ENCODE data around the gene AQP10. TPM values are rescaled to one million over a fixed set of nuclear protein-coding genes. Genes with fewer than 3 reads are reported as not detected.
"Not testable (repeated sequence)": the region's sequence is repeated elsewhere in the genome, so short reads cannot be mapped to it uniquely, and the experiment has no call there.

The AQP10 gene, protein sequence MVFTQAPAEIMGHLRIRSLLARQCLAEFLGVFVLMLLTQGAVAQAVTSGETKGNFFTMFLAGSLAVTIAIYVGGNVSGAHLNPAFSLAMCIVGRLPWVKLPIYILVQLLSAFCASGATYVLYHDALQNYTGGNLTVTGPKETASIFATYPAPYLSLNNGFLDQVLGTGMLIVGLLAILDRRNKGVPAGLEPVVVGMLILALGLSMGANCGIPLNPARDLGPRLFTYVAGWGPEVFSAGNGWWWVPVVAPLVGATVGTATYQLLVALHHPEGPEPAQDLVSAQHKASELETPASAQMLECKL
- not detected for total RNA-seq

DNA sequence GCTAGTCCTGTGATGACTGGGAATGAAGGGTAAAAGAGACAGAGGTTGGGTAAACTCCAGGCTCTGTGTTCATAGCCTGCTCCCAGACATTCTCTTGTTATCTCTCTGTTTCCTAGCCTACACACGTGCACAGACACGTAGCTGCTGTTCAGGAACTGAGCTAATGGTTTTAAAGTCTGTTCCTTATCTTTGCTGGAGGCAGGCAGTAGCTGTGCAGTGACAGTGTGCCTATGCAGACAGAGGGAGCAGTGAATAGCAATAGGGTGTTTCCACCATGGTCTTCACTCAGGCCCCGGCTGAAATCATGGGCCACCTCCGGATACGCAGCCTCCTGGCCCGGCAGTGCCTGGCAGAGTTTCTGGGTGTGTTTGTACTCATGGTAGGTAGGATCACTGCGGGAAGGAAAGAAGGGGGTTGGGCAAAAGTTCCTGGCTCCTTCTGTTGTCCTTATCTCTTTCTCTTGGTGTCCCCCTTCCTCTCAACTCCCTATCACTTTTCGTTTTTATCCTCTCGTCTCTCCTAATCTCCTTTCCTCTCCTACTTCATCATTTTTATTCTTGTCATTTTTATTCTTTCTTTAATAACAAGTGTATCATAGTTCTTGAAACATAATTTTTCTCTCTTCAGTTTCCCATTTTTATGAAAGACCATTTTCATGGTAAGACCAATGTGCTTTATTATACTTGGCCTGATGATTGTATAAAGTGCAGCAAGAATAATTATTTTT, at the start of gene AQP10:
TSS of gene AQP10 (plus strand) at position 212 of the 727 bp plus-strand sequence. CDS start at position 275, 63 bp downstream.
- Histone ChIP-seq H3K36me3 (no peaks in the 10 kb centered on the region), H3K4me1 (peaks cover 3 to 4% of the 10 kb centered on the region in 2 donors), H3K27ac (no peak within 1 kb of the TSS), H3K27me3 (no peaks in the 10 kb centered on the region), H3K9me3 (no peaks in the 10 kb centered on the region), H3K4me3 (replicated peaks in 1 of 3) (no peak within 1 kb of the TSS)
- TF ChIP-seq POLR2A (IDR thresholded peaks at IDR 0.05) = no peak
- TF ChIP-seq, protein P1, sequence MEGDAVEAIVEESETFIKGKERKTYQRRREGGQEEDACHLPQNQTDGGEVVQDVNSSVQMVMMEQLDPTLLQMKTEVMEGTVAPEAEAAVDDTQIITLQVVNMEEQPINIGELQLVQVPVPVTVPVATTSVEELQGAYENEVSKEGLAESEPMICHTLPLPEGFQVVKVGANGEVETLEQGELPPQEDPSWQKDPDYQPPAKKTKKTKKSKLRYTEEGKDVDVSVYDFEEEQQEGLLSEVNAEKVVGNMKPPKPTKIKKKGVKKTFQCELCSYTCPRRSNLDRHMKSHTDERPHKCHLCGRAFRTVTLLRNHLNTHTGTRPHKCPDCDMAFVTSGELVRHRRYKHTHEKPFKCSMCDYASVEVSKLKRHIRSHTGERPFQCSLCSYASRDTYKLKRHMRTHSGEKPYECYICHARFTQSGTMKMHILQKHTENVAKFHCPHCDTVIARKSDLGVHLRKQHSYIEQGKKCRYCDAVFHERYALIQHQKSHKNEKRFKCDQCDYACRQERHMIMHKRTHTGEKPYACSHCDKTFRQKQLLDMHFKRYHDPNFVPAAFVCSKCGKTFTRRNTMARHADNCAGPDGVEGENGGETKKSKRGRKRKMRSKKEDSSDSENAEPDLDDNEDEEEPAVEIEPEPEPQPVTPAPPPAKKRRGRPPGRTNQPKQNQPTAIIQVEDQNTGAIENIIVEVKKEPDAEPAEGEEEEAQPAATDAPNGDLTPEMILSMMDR (IDR thresholded peaks at IDR 0.05) = no peak
- WGBS, 2 donors = 48 to 57% methylated on average over 9 of the region's 9 CpGs
- intact Hi-C loops (cut with DNase I) = no loop called here
- DNase-seq = no peak

DNA sequence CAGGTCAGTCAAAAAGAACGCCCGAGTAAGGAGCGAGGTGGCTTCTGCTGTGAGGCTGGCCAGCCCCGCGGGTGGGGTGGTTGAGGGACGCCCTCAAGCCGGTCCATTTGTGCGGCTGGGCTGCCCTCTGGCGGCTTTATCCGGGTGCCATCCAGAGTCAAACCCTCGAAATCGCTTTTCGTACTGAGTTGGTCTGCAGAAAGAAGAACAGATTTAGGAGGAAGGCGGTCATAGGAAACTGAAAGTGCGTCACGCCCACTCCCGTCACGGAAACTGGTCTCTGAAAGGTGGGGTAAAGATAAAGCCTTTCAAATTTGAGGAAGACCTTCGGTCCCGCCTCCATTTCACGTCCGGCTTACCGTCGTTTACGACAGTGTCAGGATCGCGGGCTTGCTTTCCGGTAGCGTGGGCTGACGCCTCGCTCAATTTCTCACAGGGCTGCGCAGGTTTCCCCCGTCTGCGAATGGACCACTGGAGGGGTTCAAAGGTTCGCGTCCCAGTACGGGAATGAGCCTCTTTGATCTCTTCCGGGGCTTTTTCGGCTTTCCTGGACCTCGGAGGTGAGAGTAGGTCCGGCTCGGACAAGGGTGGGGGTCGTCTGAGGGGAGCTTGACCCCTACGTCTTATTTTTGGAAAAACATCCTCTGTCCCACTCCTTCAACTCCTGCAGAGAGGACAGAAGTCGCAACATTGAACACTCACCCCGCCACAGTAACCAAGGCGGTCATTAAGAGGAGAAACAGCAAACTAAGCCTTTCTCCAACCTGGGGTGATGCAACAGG, 48.5 kb upstream of the AQP10 start, which contains the start of gene HAX1:
TSS of gene HAX1 (plus strand) at position 413 of the 782 bp plus-strand sequence. CDS start at position 508, 95 bp downstream.
- intact Hi-C loops (cut with DNase I) = no loop called here
- peak within 1 kb of the TSS; percentile 77 to 97 (median 85) for H3K27ac ChIP-seq
- peaks cover 6 to 10% of the 10 kb centered on the region in 2 donors for H3K4me1 ChIP-seq
- H3K36me3 ChIP-seq = peaks cover 30% of the 10 kb centered on the region in 2 donors
- peak; percentile 93 to 94 for DNase-seq
- H3K9me3 ChIP-seq = no peaks in the 10 kb centered on the region
- peak within 1 kb of the TSS; percentile 56 to 94 (median 65) for H3K4me3 ChIP-seq (replicated peaks in 1 of 3)
- no peaks in the 10 kb centered on the region for H3K27me3 ChIP-seq
- TF ChIP-seq POLR2A (IDR thresholded peaks at IDR 0.05) = peak in 1 of 2 donors; percentile 66
- TF ChIP-seq, protein P1 (IDR thresholded peaks at IDR 0.05) = peak; percentile 24 to 84 (median 70)
- 0 to 1% methylated on average over 46 to 47 of the region's 47 CpGs for WGBS, 2 donors

DNA sequence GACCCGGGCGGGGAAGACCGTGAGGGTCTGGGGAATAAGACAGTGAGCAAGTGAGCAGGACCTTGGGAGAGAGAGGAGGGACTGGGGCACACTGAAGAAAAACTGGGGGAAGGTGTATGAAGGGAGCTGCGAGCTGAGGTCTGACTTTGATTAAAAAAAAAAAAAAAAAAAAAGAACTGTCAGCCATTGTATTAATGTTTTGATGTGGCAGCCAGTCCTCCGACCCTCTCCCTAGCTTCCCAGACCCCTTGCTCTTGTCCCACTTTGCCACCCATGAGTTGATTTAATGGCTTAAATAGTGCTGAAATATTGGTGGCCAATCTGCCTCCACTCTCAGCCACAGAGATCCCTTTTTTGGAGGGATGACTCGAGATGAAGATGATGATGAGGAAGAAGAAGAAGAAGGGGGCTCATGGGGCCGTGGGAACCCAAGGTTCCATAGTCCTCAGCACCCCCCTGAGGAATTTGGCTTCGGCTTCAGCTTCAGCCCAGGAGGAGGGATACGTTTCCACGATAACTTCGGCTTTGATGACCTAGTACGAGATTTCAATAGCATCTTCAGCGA, 47.8 kb upstream of the AQP10 start:
- H3K36me3 ChIP-seq = peaks cover 29 to 30% of the 10 kb centered on the region in 2 donors
- H3K4me3 ChIP-seq (replicated peaks in 1 of 3) = peak overlapping the region; percentile 56 to 94 (median 65)
- peaks cover 6 to 10% of the 10 kb centered on the region in 2 donors for H3K4me1 ChIP-seq
- intact Hi-C loops (cut with DNase I) = no loop called here
- TF ChIP-seq, protein P1 (IDR thresholded peaks at IDR 0.05) = no peak
- no peak for TF ChIP-seq POLR2A (IDR thresholded peaks at IDR 0.05)
- H3K27me3 ChIP-seq = no peaks in the 10 kb centered on the region
- WGBS, 2 donors = 43 to 48% methylated on average over 13 of the region's 13 CpGs
- H3K27ac ChIP-seq = peak overlapping the region; percentile 77 to 97 (median 85)
- DNase-seq = no peak
- H3K9me3 ChIP-seq = no peaks in the 10 kb centered on the region

DNA sequence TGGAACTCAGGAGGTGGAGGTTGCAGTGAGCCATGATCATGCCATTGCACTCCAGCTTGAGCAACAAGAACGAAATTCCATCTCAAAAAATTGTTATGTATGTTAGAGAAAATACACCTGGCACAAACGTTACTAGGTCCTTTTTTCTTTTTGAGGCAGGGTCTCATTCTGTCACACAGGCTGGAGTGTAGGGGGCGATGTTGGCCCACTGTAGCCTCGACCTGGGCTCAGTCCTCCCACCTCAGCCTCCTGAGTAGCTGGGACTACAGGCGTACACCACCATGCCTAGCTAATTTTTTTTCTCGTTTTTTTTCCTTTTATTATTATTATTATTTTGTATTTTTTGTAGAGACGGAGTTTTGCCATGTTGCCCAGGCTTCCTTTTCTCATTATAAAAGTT, 44.1 kb upstream of the AQP10 start:
- 86 to 90% methylated on average over 7 of the region's 7 CpGs for WGBS, 2 donors
- DNase-seq = no peak
- intact Hi-C loops (cut with DNase I) = no loop called here

DNA sequence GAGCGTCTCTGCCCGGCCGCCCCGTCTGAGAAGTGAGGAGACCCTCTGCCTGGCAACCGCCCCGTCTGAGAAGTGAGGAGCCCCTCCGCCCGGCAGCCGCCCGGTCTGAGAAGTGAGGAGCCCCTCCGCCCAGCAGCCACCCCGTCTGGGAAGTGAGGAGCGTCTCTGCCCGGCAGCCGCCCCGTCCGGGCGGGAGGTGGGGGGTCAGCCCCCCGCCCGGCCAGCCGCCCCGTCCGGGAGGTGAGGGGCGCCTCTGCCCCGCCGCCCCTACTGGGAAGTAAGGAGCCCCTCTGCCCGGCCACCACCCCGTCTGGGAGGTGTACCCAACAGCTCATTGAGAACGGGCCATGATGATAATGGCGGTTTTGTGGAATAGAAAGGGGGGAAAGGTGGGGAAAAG, 33.3 kb upstream of the AQP10 start:
- H3K27ac ChIP-seq; DNase-seq; intact Hi-C loops (cut with DNase I); H3K27me3 ChIP-seq; H3K4me1 ChIP-seq; H3K9me3 ChIP-seq; H3K36me3 ChIP-seq; H3K4me3 ChIP-seq (replicated peaks in 1 of 3): not testable (repeated sequence)
- WGBS, 2 donors = 90% methylated on average over 9 of the region's 30 CpGs; no CpG with 5 or more reads in 1 of the 2 donors

More for the DNA sequence above, 44.1 kb upstream of the AQP10 start:
- no peak for TF ChIP-seq POLR2A (IDR thresholded peaks at IDR 0.05)
- TF ChIP-seq, protein P1 (IDR thresholded peaks at IDR 0.05) = no peak
- H3K4me3 ChIP-seq (replicated peaks in 1 of 3) = no peak overlapping the region
- no peak overlapping the region for H3K27ac ChIP-seq
- peaks cover 6 to 10% of the 10 kb centered on the region in 2 donors for H3K4me1 ChIP-seq
- no peaks in the 10 kb centered on the region for H3K27me3 ChIP-seq
- peaks cover 7 to 8% of the 10 kb centered on the region in 2 donors for H3K36me3 ChIP-seq
- H3K9me3 ChIP-seq = no peaks in the 10 kb centered on the region

Data from thyroid gland (tissue), 4 donors.